Endothelial cell of umbilical vein (primary cell): ENCODE data around the gene APBB3. TPM values are rescaled to one million over a fixed set of nuclear protein-coding genes. Genes with fewer than 3 reads are reported as not detected.

Experiments used
- BruUV-seq: library from RNA; stranded (reverse); fragments of 400-500 nt; replicated peaks from 2 replicates; lab custom pipeline; 2021; lab: Mats Ljungman, UMichigan
- CTCF ChIA-PET: fragments of 300-600, 350-600 bp; sonication (Branson Sonifier 250); formaldehyde crosslinking; loops from one replicate; lab custom pipeline; 2021; ENCODE audit warnings: antibody characterized with exemption, inconsistent platforms; lab: Charles Lee
- POLR2A ChIA-PET: fragments of 300-600, 350-600 bp; sonication (Branson Sonifier 250); formaldehyde crosslinking; loops from one replicate; lab custom pipeline; 2021; ENCODE audit warnings: antibody characterized with exemption, inconsistent platforms; lab: Charles Lee
- DNase-seq: peaks from one replicate; pipeline ENCODE4 v3.0.0-alpha.2; 2011; ENCODE audit warnings: low read depth, low spot score
- FAIRE-seq: peaks from 2 replicates; lab custom pipeline; 2011; peaks lifted over from hg19 to GRCh38; lab: Jason Lieb, UNC
- H2AFZ ChIP-seq: 2 replicates; pipeline ENCODE4 v1.6.0; 2012; ENCODE audit warnings: low read depth, low read length, control low read depth, inconsistent platforms
- H3K27ac ChIP-seq: 2 replicates; pipeline ENCODE4 v1.5.1; 2011; ENCODE audit warnings: low read depth, mild to moderate bottlenecking, control low read depth, low read length, moderate library complexity; ENCODE audit not compliant: insufficient read depth
- H3K27me3 ChIP-seq, 2 experiments: 2 replicates each; pipeline versions ENCODE4 v1.6.0 to v1.6.1; 2011; ENCODE audit warnings: low read length in 2 of 2, mixed read lengths in 1 of 2; ENCODE audit not compliant: control insufficient read depth in 2 of 2, insufficient read depth in 2 of 2
- H3K36me3 ChIP-seq, 2 experiments: 2 replicates in 1 of 2; 3 replicates in 1 of 2; pipeline ENCODE4 v1.5.1; 2011; ENCODE audit warnings: low read length in 2 of 2, mild to moderate bottlenecking in 1 of 2, moderate library complexity in 1 of 2; ENCODE audit not compliant: control insufficient read depth in 2 of 2, insufficient read depth in 2 of 2; ENCODE audit errors: extremely low read depth in 1 of 2
- H3K4me1 ChIP-seq: 3 replicates; pipeline ENCODE4 v1.5.1; 2011; ENCODE audit warnings: mild to moderate bottlenecking, low read length; ENCODE audit not compliant: control insufficient read depth, insufficient read depth; ENCODE audit errors: extremely low read depth
- H3K4me2 ChIP-seq: 2 replicates; pipeline ENCODE4 v1.6.1; 2011; ENCODE audit warnings: low read length, control low read depth, mixed read lengths; ENCODE audit not compliant: insufficient read depth
- H3K4me3 ChIP-seq, 3 experiments: fragments of 200-600 bp in 1 of 3; sonication (generic), shearing (Covaris generic) in 1 of 3; replicated peaks in 1 of 3; 2 replicates each; pipeline ENCODE4 v1.5.1; 2011 to 2016; ENCODE audit warnings: control low read depth in 3 of 3, low read length in 3 of 3, mild to moderate bottlenecking in 2 of 3, inconsistent platforms in 1 of 3, low read depth in 1 of 3, moderate library complexity in 1 of 3; ENCODE audit not compliant: insufficient read depth in 1 of 3
- H3K79me2 ChIP-seq: 2 replicates; pipeline ENCODE4 v1.6.0; 2012; ENCODE audit warnings: low read length, inconsistent platforms; ENCODE audit not compliant: control insufficient read depth, insufficient read depth
- H3K9ac ChIP-seq: replicated peaks from 2 replicates; pipeline ENCODE3; 2011; ENCODE audit warnings: low read length, control low read depth; ENCODE audit not compliant: insufficient read depth; ENCODE audit errors: extremely low read depth
- H3K9me1 ChIP-seq: replicated peaks from 3 replicates; pipeline ENCODE4 v1.6.0; 2011; ENCODE audit warnings: mild to moderate bottlenecking, low read length; ENCODE audit not compliant: control insufficient read depth, insufficient read depth; ENCODE audit errors: extremely low read depth
- H3K9me3 ChIP-seq: replicated peaks from 2 replicates; pipeline ENCODE4 v1.5.1; 2012; ENCODE audit warnings: low read length, inconsistent platforms; ENCODE audit not compliant: control insufficient read depth, insufficient read depth
- H4K20me1 ChIP-seq: replicated peaks from 2 replicates; pipeline ENCODE3; 2011; ENCODE audit warnings: mild to moderate bottlenecking, low read length; ENCODE audit not compliant: control insufficient read depth, insufficient read depth; ENCODE audit errors: extremely low read depth
- EZH2 ChIP-seq: IDR thresholded peaks from 2 replicates; pipeline ENCODE4 v1.6.1; 2012; ENCODE audit warnings: borderline replicate concordance, low read depth, mild to moderate bottlenecking, moderate library complexity, low read length, inconsistent platforms; ENCODE audit not compliant: severe bottlenecking
- FOS ChIP-seq: IDR thresholded peaks from 2 replicates; pipeline ENCODE4 v1.6.1; 2011; ENCODE audit warnings: mild to moderate bottlenecking, low read length, moderate library complexity, borderline replicate concordance; ENCODE audit not compliant: insufficient read depth
- GATA2 ChIP-seq: IDR thresholded peaks from 2 replicates; pipeline ENCODE4 v1.7.0; 2011; ENCODE audit warnings: low read depth, mild to moderate bottlenecking, moderate library complexity, mixed read lengths, low read length; ENCODE audit not compliant: insufficient read length, insufficient read depth
- JUN ChIP-seq: IDR thresholded peaks from 2 replicates; pipeline ENCODE4 v1.6.1; 2011; ENCODE audit warnings: borderline replicate concordance, low read depth; ENCODE audit not compliant: insufficient read length, insufficient read depth
- MYC ChIP-seq: IDR thresholded peaks from one replicate; pipeline ENCODE4 v1.6.1; 2011; ENCODE audit warnings: mild to moderate bottlenecking, low read depth, low read length
- POLR2A ChIP-seq: IDR thresholded peaks from 2 replicates; pipeline ENCODE4 v1.6.1; 2012; ENCODE audit warnings: low read depth, mild to moderate bottlenecking, control low read depth, low read length
- POLR2AphosphoS5 ChIP-seq: IDR thresholded peaks from 2 replicates; pipeline ENCODE4 v1.6.1; 2012; ENCODE audit warnings: low read depth, mild to moderate bottlenecking, control low read depth, low read length, moderate library complexity; ENCODE audit not compliant: insufficient read depth
- dilution Hi-C: fragments of 300-500 bp; cut with MboI; formaldehyde crosslinking; loops from one replicate; pipeline ENCODE4 v1.15.0; 2019; ENCODE audit warnings: low sequenced_read_pairs; ENCODE audit not compliant: extremely low pct_ligation_motif_present
- intact Hi-C: fragments of 100-400 bp; cut with micrococcal nuclease; formaldehyde crosslinking; loops from one replicate; pipeline ENCODE4 v1.10.0; 2022
- polyA plus RNA-seq, 4 experiments: library from polyadenylated mRNA; depleted of rRNA in 3 of 4; stranded (reverse) in 3 of 4; unstranded in 1 of 4; fragments of >200 nt; gene quantifications; 2 replicates each; pipeline versions ENCODE4 v1.2.1 to v1.2.3, GENCODE V29; 2011 to 2012; ENCODE audit warnings: missing spikeins in 1 of 4
- total RNA-seq: library from RNA; stranded (reverse); gene quantifications from 2 replicates; pipeline ENCODE4 v1.2.3, GENCODE V29; 2021
- TF ChIP-seq, protein P1 (sequence below): IDR thresholded peaks from 2 replicates; pipeline ENCODE4 v1.6.1; 2011; ENCODE audit not compliant: insufficient read depth, insufficient read length
- TF ChIP-seq, protein P2 (sequence below), 2 donors: IDR thresholded peaks; 1 replicate in 1 of 2; 2 replicates in 1 of 2; pipeline ENCODE4 v1.5.1; 2011; ENCODE audit warnings: low read length in 2 of 2, mild to moderate bottlenecking in 2 of 2, moderate library complexity in 2 of 2, control low read depth in 1 of 2, inconsistent platforms in 1 of 2, low read depth in 1 of 2; ENCODE audit not compliant: insufficient read depth in 1 of 2; ENCODE audit errors: extremely low read depth in 1 of 2

The APBB3 gene
- total and polyA plus RNA-seq, 2 donors (not counting 3 experiments of a cell fraction or from before 2014, with no cell fraction given): 12.1 to 22.8 TPM

DNA sequence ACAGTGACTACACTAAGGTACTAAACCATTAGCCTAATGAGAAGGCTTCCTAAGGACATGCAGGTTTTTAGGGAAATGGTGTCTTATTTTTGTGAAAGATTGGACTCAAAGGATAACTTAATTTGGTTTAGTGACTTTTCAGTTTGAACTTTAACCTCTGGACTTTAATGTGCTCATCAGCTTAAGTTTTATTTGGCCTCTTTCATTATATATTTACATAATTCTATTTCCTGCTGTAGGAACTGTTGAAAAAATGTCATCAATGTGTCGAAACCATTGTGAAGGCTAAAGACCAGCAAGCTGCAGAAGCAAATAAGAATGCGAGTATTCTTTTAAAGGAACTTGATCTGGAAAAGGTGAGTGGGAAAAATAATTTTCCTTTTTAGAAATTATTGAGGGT, 51.3 kb downstream of the APBB3 start:
- FAIRE-seq: no peak

More for the DNA sequence above, 51.3 kb downstream of the APBB3 start:
- POLR2A ChIA-PET: no interaction called here
- peaks cover 3 to 4% of the 10 kb centered on the region in 2 experiments for H3K36me3 ChIP-seq
- H3K79me2 ChIP-seq: no peaks in the 10 kb centered on the region
- no peaks in the 10 kb centered on the region for H3K9me3 ChIP-seq
- no peaks in the 10 kb centered on the region for H3K27me3 ChIP-seq
- BruUV-seq: no TSS peak
- CTCF ChIA-PET: interaction anchor here (0.7 to 1.4 kb wide), 3 partner anchors 12 to 122 kb away, joined by 3 to 4 read pairs (median 3); no protein-coding TSS in a partner anchor
- H3K9ac ChIP-seq: no peak overlapping the region
- H3K4me3 ChIP-seq: no peak overlapping the region
- no peaks in the 10 kb centered on the region for H4K20me1 ChIP-seq
- dilution Hi-C loops (no loop called here), intact Hi-C loops (no loop called here)
- no peak for DNase-seq
- H3K9me1 ChIP-seq: no peaks in the 10 kb centered on the region
- H3K27ac ChIP-seq: no peak overlapping the region
- no peak overlapping the region for H2AFZ ChIP-seq
- H3K4me2 ChIP-seq: no peak overlapping the region
- no peaks in the 10 kb centered on the region for H3K4me1 ChIP-seq
- TF ChIP-seq, protein P1, sequence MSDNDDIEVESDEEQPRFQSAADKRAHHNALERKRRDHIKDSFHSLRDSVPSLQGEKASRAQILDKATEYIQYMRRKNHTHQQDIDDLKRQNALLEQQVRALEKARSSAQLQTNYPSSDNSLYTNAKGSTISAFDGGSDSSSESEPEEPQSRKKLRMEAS: no peak
- TF ChIP-seq EZH2 (no peak), FOS (no peak), POLR2AphosphoS5 (no peak), JUN (no peak), POLR2A (no peak), GATA2 (no peak), MYC (no peak)
- TF ChIP-seq, protein P2, sequence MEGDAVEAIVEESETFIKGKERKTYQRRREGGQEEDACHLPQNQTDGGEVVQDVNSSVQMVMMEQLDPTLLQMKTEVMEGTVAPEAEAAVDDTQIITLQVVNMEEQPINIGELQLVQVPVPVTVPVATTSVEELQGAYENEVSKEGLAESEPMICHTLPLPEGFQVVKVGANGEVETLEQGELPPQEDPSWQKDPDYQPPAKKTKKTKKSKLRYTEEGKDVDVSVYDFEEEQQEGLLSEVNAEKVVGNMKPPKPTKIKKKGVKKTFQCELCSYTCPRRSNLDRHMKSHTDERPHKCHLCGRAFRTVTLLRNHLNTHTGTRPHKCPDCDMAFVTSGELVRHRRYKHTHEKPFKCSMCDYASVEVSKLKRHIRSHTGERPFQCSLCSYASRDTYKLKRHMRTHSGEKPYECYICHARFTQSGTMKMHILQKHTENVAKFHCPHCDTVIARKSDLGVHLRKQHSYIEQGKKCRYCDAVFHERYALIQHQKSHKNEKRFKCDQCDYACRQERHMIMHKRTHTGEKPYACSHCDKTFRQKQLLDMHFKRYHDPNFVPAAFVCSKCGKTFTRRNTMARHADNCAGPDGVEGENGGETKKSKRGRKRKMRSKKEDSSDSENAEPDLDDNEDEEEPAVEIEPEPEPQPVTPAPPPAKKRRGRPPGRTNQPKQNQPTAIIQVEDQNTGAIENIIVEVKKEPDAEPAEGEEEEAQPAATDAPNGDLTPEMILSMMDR (IDR thresholded peaks at IDR 0.05; ENCODE audit: extremely low read depth in 1 of 2, insufficient read depth in 1 of 2, low read depth in 1 of 2, low read length in 2 of 2): no peak
